Fibroblast of villous mesenchyme (primary cell): ENCODE measurements around the gene SLC30A7. TPM values are rescaled to one million over a fixed set of nuclear protein-coding genes. Genes with fewer than 3 reads are reported as not detected.

Source experiments
- DNase-seq: peaks from one replicate; pipeline ENCODE4 v3.0.0-alpha.2; 2010; ENCODE audit warnings: low read depth
- H3K4me3 ChIP-seq: 2 replicates; pipeline ENCODE4 v1.5.1; 2011; ENCODE audit warnings: low read depth, mild to moderate bottlenecking, low read length
- CTCF ChIP-seq: IDR thresholded peaks from 2 replicates; pipeline ENCODE4 v1.5.1; 2012; ENCODE audit warnings: low read depth, mild to moderate bottlenecking, low read length; ENCODE audit not compliant: insufficient read depth
- total RNA-seq: library from RNA; depleted of rRNA; stranded (reverse); fragments of >200 nt; gene quantifications from 2 replicates; pipeline ENCODE4 v1.2.3, GENCODE V29; 2012

The SLC30A7 gene
- total RNA-seq, 1 donor: 90.7 TPM

DNA sequence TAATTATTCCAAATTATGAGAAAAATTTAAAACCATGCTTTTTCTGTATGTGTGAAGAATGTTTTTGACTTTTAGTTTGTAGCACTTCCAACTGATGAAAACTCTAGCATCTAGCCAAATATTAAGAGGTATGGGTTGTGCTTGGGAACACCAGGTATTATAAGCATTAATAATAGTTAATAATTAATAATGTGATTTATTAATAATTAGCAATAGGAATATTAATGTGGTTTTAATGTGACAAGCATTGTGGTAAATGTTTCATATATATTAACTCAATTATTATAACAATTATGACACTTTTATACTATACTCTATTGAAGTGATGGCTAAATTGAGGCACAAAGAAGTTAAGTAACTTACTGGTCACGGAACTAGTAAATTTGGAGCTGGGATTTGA is 7.9 kb downstream of the SLC30A7 start:
- no peak for DNase-seq
- no peak for TF ChIP-seq CTCF
- no peak overlapping the region for H3K4me3 ChIP-seq

- DNase-seq: no peak
- no peak for TF ChIP-seq CTCF
- no peak overlapping the region for H3K4me3 ChIP-seq
Observed at GRCh38 chr1:100904528-100904927, 8.6 kb downstream of the SLC30A7 start.

DNA sequence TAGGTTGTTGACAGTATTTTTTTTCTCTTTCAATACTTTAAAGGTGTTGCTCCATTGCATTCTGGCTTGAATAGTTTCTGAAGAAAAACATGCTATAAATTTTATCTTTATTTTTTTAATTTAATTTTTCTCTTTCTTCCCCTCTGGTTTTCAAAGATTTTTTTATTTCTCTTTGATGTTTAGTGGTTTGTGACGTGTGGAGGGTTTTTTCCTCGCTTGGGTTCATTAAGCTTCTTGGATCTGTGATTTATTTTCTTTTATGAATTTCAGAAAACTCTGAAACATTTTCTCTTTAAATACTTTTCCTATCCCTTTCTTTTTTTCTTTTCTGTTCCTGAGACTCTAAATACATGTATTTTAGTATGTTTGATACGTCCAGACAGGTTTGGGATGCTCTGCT is 9.3 kb downstream of the SLC30A7 start:
- no peak for TF ChIP-seq CTCF
- H3K4me3 ChIP-seq: no peak overlapping the region
- DNase-seq: no peak

DNA sequence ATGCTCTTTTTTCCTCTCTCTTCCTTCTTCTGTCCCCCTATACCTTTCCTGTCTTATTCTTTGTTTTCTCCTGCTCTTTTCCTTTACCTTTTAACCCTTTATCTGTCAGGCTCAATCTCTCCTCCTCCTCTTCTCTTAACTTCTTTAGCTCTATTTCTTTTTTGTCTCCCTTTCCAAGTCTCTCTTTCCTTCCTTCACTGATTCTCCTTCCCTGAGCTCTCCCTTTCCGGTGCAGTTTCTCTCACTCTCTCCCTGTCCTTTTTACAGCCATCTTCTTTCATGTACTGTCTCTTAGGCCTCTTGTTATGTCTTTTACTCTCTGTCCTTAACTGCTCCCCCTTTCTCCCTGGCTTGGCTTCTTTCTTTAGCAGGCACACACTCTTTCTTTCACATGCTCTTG is 12.0 kb downstream of the SLC30A7 start:
- DNase-seq: no peak
- H3K4me3 ChIP-seq: no peak overlapping the region
- no peak for TF ChIP-seq CTCF

DNA sequence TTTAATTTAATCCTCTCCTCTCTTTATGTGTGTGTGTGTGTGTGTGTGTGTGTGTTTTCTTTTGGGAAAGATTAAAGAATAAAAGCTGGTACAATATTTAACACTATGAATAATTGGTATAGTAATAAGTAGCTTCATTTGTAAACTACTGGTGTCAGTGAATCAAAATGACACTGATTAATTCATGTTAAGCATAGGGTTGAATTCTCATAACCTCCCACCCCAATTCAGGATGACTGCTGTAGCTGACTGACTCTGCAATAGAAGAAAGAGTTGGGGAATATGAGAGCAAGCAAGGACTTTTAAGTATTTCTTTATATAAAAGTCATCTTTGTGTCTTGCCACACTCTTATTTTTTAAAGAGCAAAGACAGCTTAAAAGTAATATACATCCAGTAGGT is 13.1 kb downstream of the SLC30A7 start:
- DNase-seq: no peak
- TF ChIP-seq CTCF: no peak
- no peak overlapping the region for H3K4me3 ChIP-seq

GRCh38 chr1:100912019-100912418 is 16.1 kb downstream of the SLC30A7 start:
- no peak overlapping the region for H3K4me3 ChIP-seq
- no peak for TF ChIP-seq CTCF
- peak; percentile 75 for DNase-seq

- DNase-seq: peak; percentile 71
- no peak overlapping the region for H3K4me3 ChIP-seq
- TF ChIP-seq CTCF: peak; percentile 54
Observed at GRCh38 chr1:100921110-100921706, 25.3 kb downstream of the SLC30A7 start.
